IPS-18a (cell line): Measurements from ENCODE around the gene NPPC.
"Not testable (repeated sequence)": the region's sequence is repeated elsewhere in the genome, so short reads cannot be mapped to it uniquely, and the experiment has no call there.

Experiments
- H3K27ac ChIP-seq: one replicate; pipeline ENCODE4 v1.5.1; 2013; ENCODE audit warnings: low read length
- H3K27me3 ChIP-seq: one replicate; pipeline ENCODE4 v1.6.1; 2013; ENCODE audit warnings: mild to moderate bottlenecking, low read length; ENCODE audit not compliant: control insufficient read depth, insufficient read depth
- H3K36me3 ChIP-seq: one replicate; pipeline ENCODE4 v1.6.1; 2013; ENCODE audit warnings: low read depth, low read length; ENCODE audit not compliant: control insufficient read depth
- H3K4me1 ChIP-seq: one replicate; pipeline ENCODE4 v1.6.1; 2013; ENCODE audit warnings: low read depth, low read length; ENCODE audit not compliant: control insufficient read depth
- H3K4me3 ChIP-seq: one replicate; pipeline ENCODE4 v1.5.1; 2013; ENCODE audit warnings: low read length
- H3K9ac ChIP-seq: one replicate; pipeline ENCODE4 v1.6.1; 2013; ENCODE audit warnings: mild to moderate bottlenecking, low read length, moderate library complexity
- H3K9me3 ChIP-seq: one replicate; pipeline ENCODE4 v1.6.1; 2013; ENCODE audit warnings: low read depth, low read length; ENCODE audit not compliant: control insufficient read depth

NPPC gene

DNA sequence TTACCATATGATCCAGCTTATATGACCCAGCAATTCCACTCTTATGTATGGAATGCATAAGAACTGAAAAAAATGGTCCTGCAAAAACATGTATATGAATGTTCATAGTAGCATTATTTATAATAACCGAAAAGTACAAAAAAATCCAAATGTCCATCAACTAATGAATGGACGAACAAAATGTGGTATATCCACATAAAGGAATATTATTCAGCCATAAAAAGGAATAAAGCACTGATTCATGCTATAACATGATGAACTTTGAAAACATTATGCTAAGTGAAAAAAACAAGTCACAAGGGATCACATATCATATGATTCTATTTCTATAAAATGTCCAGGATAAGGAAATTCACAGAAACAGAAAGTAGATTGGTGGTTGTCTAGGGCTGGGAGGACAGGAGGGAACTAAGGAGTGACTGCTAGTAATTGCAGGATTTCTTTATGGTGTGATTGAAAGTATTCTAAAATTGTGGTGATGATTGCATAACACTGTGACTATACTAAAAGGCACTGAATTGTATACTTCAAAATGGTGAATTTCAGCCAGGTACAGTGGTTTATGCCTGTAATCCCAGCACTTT, 25.3 kb upstream of the NPPC start:
- no peak overlapping the region for H3K27ac ChIP-seq
- H3K27me3 ChIP-seq, result no peaks in the 10 kb centered on the region
- H3K9me3 ChIP-seq, result no peaks in the 10 kb centered on the region
- H3K4me1 ChIP-seq, result no peaks in the 10 kb centered on the region
- no peaks in the 10 kb centered on the region for H3K36me3 ChIP-seq
- H3K9ac ChIP-seq, result no peak overlapping the region
- no peak overlapping the region for H3K4me3 ChIP-seq

GRCh38 chr2:231947694-231948093, 21.5 kb upstream of the NPPC start:
- no peaks in the 10 kb centered on the region for H3K4me1 ChIP-seq
- no peak overlapping the region for H3K9ac ChIP-seq
- no peak overlapping the region for H3K4me3 ChIP-seq
- no peaks in the 10 kb centered on the region for H3K9me3 ChIP-seq
- H3K27me3 ChIP-seq, result no peaks in the 10 kb centered on the region
- H3K36me3 ChIP-seq, result no peaks in the 10 kb centered on the region
- no peak overlapping the region for H3K27ac ChIP-seq

DNA sequence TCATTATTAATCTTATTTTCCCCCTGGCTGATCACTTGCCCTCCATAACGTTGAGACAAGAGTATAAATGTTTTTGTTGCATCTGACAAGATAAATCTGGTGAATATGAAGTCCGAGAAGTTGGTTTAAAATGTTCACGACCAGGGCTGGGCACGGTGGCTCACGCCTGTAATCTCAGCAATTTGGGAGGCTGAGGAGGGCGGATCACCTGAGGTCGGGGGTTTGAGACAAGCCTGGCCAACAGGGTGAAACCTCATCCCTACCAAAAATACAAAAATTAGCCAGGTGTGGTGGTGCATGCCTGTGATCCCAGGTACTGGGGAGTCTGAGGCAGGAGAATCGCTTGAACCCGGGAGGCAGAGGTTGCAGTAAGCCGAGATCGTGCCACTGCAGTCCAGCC, 20.9 kb upstream of the NPPC start:
- not testable (repeated sequence) for H3K9ac ChIP-seq, H3K27ac ChIP-seq, H3K27me3 ChIP-seq

DNA sequence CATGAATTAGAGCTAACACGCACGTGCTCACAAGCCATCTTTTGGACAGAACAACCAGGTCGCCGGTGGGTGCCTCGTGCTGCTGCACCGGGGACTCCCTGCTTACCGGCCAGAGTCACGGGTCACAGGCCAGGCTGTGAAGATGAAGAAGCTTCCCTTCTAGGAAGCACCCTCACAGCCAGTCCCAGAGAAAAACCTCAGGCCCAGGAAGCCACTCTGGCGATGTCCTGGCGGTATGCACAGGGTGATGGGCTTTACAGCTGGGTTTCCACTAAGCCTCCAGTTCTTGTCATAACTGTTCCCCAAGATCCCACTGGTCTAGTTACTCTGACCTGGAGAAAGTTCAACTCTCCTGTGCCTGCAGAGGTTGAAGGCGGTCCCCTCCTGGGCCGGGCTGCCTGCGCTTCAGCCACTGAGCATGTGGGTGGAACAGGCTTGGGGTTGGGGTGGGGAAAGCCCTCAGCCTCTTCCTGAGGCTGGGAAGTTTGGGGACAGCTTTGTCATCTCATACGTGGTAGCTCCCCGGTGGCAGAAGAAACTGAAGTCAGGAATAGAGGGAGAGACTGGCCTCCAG, 20.1 kb upstream of the NPPC start:
- Histone ChIP-seq H3K9me3 (no peaks in the 10 kb centered on the region), H3K4me3 (no peak overlapping the region), H3K4me1 (no peaks in the 10 kb centered on the region), H3K9ac (no peak overlapping the region), H3K36me3 (no peaks in the 10 kb centered on the region), H3K27ac (no peak overlapping the region), H3K27me3 (no peaks in the 10 kb centered on the region)

More for the DNA sequence above, 20.9 kb upstream of the NPPC start:
- not testable (repeated sequence) for H3K36me3 ChIP-seq, H3K9me3 ChIP-seq, H3K4me1 ChIP-seq, H3K4me3 ChIP-seq

DNA sequence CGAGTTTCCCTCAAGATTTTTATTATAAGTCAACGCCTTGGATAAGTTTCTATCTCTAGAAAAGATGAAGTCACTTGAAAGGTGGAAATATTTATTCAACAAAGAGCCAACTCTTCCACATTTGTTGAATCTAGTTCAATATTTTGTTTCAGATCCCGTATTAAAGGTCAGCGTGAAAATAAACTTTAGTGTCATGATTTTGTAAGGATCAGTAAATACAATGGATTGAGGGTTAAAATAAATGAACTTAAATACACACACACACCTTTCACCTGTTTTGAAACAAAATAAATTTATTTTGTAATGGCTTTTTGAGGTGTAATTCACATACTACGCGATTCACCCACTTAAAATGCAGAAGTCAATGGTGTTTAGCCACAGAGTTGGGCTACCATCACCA, 16.0 kb upstream of the NPPC start:
- H3K36me3 ChIP-seq, result no peaks in the 10 kb centered on the region
- no peaks in the 10 kb centered on the region for H3K27me3 ChIP-seq
- no peaks in the 10 kb centered on the region for H3K9me3 ChIP-seq
- no peaks in the 10 kb centered on the region for H3K4me1 ChIP-seq
- H3K9ac ChIP-seq, result no peak overlapping the region
- H3K27ac ChIP-seq, result no peak overlapping the region
- no peak overlapping the region for H3K4me3 ChIP-seq

GRCh38 chr2:231941673-231942072, 15.5 kb upstream of the NPPC start:
- H3K27ac ChIP-seq, result no peak overlapping the region
- no peaks in the 10 kb centered on the region for H3K36me3 ChIP-seq
- H3K4me3 ChIP-seq, result no peak overlapping the region
- no peaks in the 10 kb centered on the region for H3K27me3 ChIP-seq
- no peak overlapping the region for H3K9ac ChIP-seq
- H3K4me1 ChIP-seq, result no peaks in the 10 kb centered on the region
- no peaks in the 10 kb centered on the region for H3K9me3 ChIP-seq

- H3K27me3 ChIP-seq, result no peaks in the 10 kb centered on the region
- no peak overlapping the region for H3K9ac ChIP-seq
- H3K4me3 ChIP-seq, result no peak overlapping the region
- H3K36me3 ChIP-seq, result no peaks in the 10 kb centered on the region
- H3K9me3 ChIP-seq, result no peaks in the 10 kb centered on the region
- H3K27ac ChIP-seq, result no peak overlapping the region
- no peaks in the 10 kb centered on the region for H3K4me1 ChIP-seq
Observed at GRCh38 chr2:231940795-231941194, 14.6 kb upstream of the NPPC start.

GRCh38 chr2:231939022-231939421, 12.8 kb upstream of the NPPC start:
- H3K9me3 ChIP-seq, result no peaks in the 10 kb centered on the region
- H3K4me3 ChIP-seq, result no peak overlapping the region
- no peaks in the 10 kb centered on the region for H3K4me1 ChIP-seq
- no peak overlapping the region for H3K9ac ChIP-seq
- H3K27me3 ChIP-seq, result no peaks in the 10 kb centered on the region
- no peak overlapping the region for H3K27ac ChIP-seq
- H3K36me3 ChIP-seq, result no peaks in the 10 kb centered on the region

- Histone ChIP-seq H3K27me3 (no peaks in the 10 kb centered on the region), H3K9ac (no peak overlapping the region), H3K36me3 (no peaks in the 10 kb centered on the region), H3K4me3 (no peak overlapping the region), H3K27ac (no peak overlapping the region), H3K4me1 (no peaks in the 10 kb centered on the region), H3K9me3 (no peaks in the 10 kb centered on the region)
Observed at GRCh38 chr2:231937057-231937456, 10.9 kb upstream of the NPPC start.

DNA sequence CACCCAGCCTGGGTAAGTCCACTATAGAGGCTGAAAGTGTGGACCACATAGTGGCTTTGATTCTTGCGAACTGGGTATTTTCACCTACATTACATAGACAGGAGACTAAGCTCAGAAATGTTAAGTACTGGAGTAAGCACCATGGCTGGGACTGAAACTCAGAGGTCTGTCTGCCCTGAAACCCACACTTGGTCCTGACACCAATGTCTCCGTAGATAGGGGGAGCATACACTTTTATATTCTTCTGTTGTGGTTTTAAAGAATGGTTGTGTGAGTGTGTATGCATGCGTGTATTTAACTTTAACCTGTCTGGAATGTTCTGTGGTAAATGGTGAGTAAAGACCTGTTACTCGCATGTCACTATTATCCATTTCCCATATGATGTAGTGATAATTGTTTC, 10.3 kb upstream of the NPPC start:
- Histone ChIP-seq H3K9ac (no peak overlapping the region), H3K27me3 (no peaks in the 10 kb centered on the region), H3K4me3 (no peak overlapping the region), H3K36me3 (no peaks in the 10 kb centered on the region), H3K9me3 (no peaks in the 10 kb centered on the region), H3K4me1 (no peaks in the 10 kb centered on the region), H3K27ac (no peak overlapping the region)

- Histone ChIP-seq H3K27ac (no peak overlapping the region), H3K36me3 (no peaks in the 10 kb centered on the region), H3K9me3 (no peaks in the 10 kb centered on the region), H3K27me3 (no peaks in the 10 kb centered on the region), H3K4me1 (no peaks in the 10 kb centered on the region), H3K4me3 (no peak overlapping the region), H3K9ac (no peak overlapping the region)
Observed at GRCh38 chr2:231935815-231936214, 9.6 kb upstream of the NPPC start.

- no peaks in the 10 kb centered on the region for H3K36me3 ChIP-seq
- H3K27me3 ChIP-seq, result no peaks in the 10 kb centered on the region
- no peak overlapping the region for H3K27ac ChIP-seq
- no peaks in the 10 kb centered on the region for H3K9me3 ChIP-seq
- H3K4me3 ChIP-seq, result no peak overlapping the region
- H3K9ac ChIP-seq, result no peak overlapping the region
- H3K4me1 ChIP-seq, result no peaks in the 10 kb centered on the region
Observed at GRCh38 chr2:231935207-231935524, 9.0 kb upstream of the NPPC start.
